ENCODE results near the gene AGXT2.

AGXT2 gene

GRCh38 chr5:34957857-34958690 lies 89.7 kb downstream of the AGXT2 start:
- DNase-seq = no peak

GRCh38 chr5:34957321-34957720 lies 90.4 kb downstream of the AGXT2 start:
- no peak for DNase-seq

Measured in effector CD4-positive, alpha-beta T cell (primary cell).